Aorta (tissue), 5 donors: ENCODE results near the gene NTF3. TPM values are rescaled to one million over a fixed set of nuclear protein-coding genes. Genes with fewer than 3 reads are reported as not detected.

Experiments used
- ATAC-seq: fragments of 200-7000 bp; cut with Tn5 transposase; one replicate; pipeline ENCODE4 v1.9.1; 2022; ENCODE audit warnings: moderate library complexity; ENCODE audit not compliant: low FRiP score
- DNase-seq, 2 donors: peaks; one replicate each; pipeline ENCODE4 v3.0.0-alpha.2; 2020
- H3K27ac ChIP-seq, 2 donors: one replicate each; pipeline ENCODE4 v1.5.1; 2013; ENCODE audit warnings: low read length in 2 of 2, mild to moderate bottlenecking in 2 of 2, moderate library complexity in 2 of 2, control low read depth in 1 of 2, inconsistent platforms in 1 of 2, low read depth in 1 of 2
- H3K27me3 ChIP-seq, 2 donors: one replicate each; pipeline ENCODE4 v1.6.1; 2013; ENCODE audit warnings: control low read depth in 1 of 2, low read length in 1 of 2, mild to moderate bottlenecking in 1 of 2, moderate library complexity in 1 of 2; ENCODE audit not compliant: insufficient read depth in 2 of 2, control insufficient read depth in 1 of 2
- H3K36me3 ChIP-seq, 2 donors: one replicate each; pipeline ENCODE4 v1.6.1; 2013; ENCODE audit warnings: control low read depth in 1 of 2, low read length in 1 of 2, mild to moderate bottlenecking in 1 of 2; ENCODE audit not compliant: insufficient read depth in 2 of 2, control insufficient read depth in 1 of 2
- H3K4me1 ChIP-seq, 2 donors: one replicate each; pipeline ENCODE4 v1.6.1; 2013; ENCODE audit warnings: low read length in 2 of 2, control low read depth in 1 of 2, mild to moderate bottlenecking in 1 of 2, moderate library complexity in 1 of 2; ENCODE audit not compliant: insufficient read depth in 2 of 2, control insufficient read depth in 1 of 2
- H3K4me3 ChIP-seq, 2 donors: one replicate each; pipeline ENCODE4 v1.5.1; 2013; ENCODE audit warnings: low read length in 2 of 2, control low read depth in 1 of 2, mild to moderate bottlenecking in 1 of 2
- H3K9me3 ChIP-seq: one replicate; pipeline ENCODE4 v1.6.1; 2013; ENCODE audit warnings: mild to moderate bottlenecking, low read length; ENCODE audit not compliant: control insufficient read depth
- WGBS, 2 donors: extraction: QIAGEN DNeasy Blood & Tissue Kit; methylation state at CpG; one replicate each; pipeline ENCODE4 v1.1.7; 2013; 5-methylcytosine and 5-hydroxymethylcytosine counted together
- intact Hi-C, 2 donors: fragments of 100-400 bp; cut with DNase I; formaldehyde crosslinking; loops; one replicate each; pipeline versions ENCODE4 v1.14.2 to v1.15.0; 2022
- polyA plus RNA-seq, 2 donors: library from polyadenylated mRNA; stranded (reverse); fragments of 200-250 nt; gene quantifications; one replicate each; pipeline ENCODE4 v1.2.3, GENCODE V29; 2013
- total RNA-seq, 2 donors: library from RNA; stranded (reverse); fragmentation: NEBNext Ultra II Directional; extraction: Animal tissue kit (Norgen Biotek cat#: 25700); gene quantifications; one replicate each; pipeline ENCODE4 v1.2.1, GENCODE V29; 2021
- donor health status: healthy with polysubstance abuse.
- donor health status: Bipolar disorder and iron deficiency.
- donor health status: DM: no; HTN: no; CAD: no.
- donor health status: DM: no; HTN: no; CAD: no.
- donor health status: DM: yes; HTN: yes; CAD: no.

Gene NTF3
- total and polyA plus RNA-seq, 4 donors: 7.5 to 51.6 (median 17.3) TPM

- WGBS, 2 donors: 90 to 97% methylated on average over 2 of the region's 2 CpGs
- Histone ChIP-seq H3K36me3 (no peaks in the 10 kb centered on the region), H3K4me3 (no peak overlapping the region), H3K9me3 (no peaks in the 10 kb centered on the region), H3K4me1 (peaks cover 5% of the 10 kb centered on the region in 2 donors), H3K27ac (no peak overlapping the region), H3K27me3 (no peaks in the 10 kb centered on the region)
- intact Hi-C loops: loop anchor here in 1 of 2 donors (5.0 kb wide), 1 partner anchor 36 kb away; no protein-coding TSS in a partner anchor
- no peak for DNase-seq
- no peak for ATAC-seq
Measured at GRCh38 chr12:5473783-5474116, 41.8 kb downstream of the NTF3 start.

GRCh38 chr12:5476356-5476755 is 44.4 kb downstream of the NTF3 start:
- Histone ChIP-seq H3K27ac (no peak overlapping the region), H3K4me1 (peaks cover 5% of the 10 kb centered on the region in 2 donors), H3K9me3 (no peaks in the 10 kb centered on the region), H3K36me3 (no peaks in the 10 kb centered on the region), H3K4me3 (no peak overlapping the region), H3K27me3 (no peaks in the 10 kb centered on the region)
- no peak for ATAC-seq
- no peak for DNase-seq
- WGBS, 2 donors: 93 to 94% methylated on average over 6 of the region's 6 CpGs
- intact Hi-C loops: no loop called here

- no peaks in the 10 kb centered on the region for H3K36me3 ChIP-seq
- H3K27me3 ChIP-seq: no peaks in the 10 kb centered on the region
- no peak overlapping the region for H3K4me3 ChIP-seq
- DNase-seq (no peak), ATAC-seq (no peak)
- intact Hi-C loops: no loop called here
- peaks cover 0 to 3% of the 10 kb centered on the region in 2 donors for H3K4me1 ChIP-seq
- WGBS, 2 donors: 77 to 82% methylated on average over 8 of the region's 8 CpGs
- no peak overlapping the region for H3K27ac ChIP-seq
- no peaks in the 10 kb centered on the region for H3K9me3 ChIP-seq
Measured at GRCh38 chr12:5478081-5478706, 46.3 kb downstream of the NTF3 start.

- Histone ChIP-seq H3K9me3 (no peaks in the 10 kb centered on the region), H3K27ac (no peak overlapping the region), H3K4me1 (peaks cover 0 to 4% of the 10 kb centered on the region in 2 donors), H3K36me3 (no peaks in the 10 kb centered on the region), H3K27me3 (no peaks in the 10 kb centered on the region), H3K4me3 (no peak overlapping the region)
- ATAC-seq (no peak), DNase-seq (no peak)
- intact Hi-C loops: no loop called here
- WGBS, 2 donors: 77 to 82% methylated on average over 3 of the region's 3 CpGs
Measured at GRCh38 chr12:5479761-5480160, 47.9 kb downstream of the NTF3 start.

GRCh38 chr12:5480218-5480937 is 48.5 kb downstream of the NTF3 start:
- no peak overlapping the region for H3K4me3 ChIP-seq
- H3K27me3 ChIP-seq: no peaks in the 10 kb centered on the region
- H3K4me1 ChIP-seq: peaks cover 0 to 4% of the 10 kb centered on the region in 2 donors
- DNase-seq (no peak), ATAC-seq (no peak)
- no peaks in the 10 kb centered on the region for H3K36me3 ChIP-seq
- intact Hi-C loops: no loop called here
- H3K27ac ChIP-seq: no peak overlapping the region
- 71 to 74% methylated on average over 21 of the region's 21 CpGs for WGBS, 2 donors
- H3K9me3 ChIP-seq: no peaks in the 10 kb centered on the region

- Histone ChIP-seq H3K9me3 (no peaks in the 10 kb centered on the region), H3K36me3 (no peaks in the 10 kb centered on the region), H3K27me3 (no peaks in the 10 kb centered on the region), H3K4me1 (peaks cover 0 to 4% of the 10 kb centered on the region in 2 donors), H3K4me3 (no peak overlapping the region), H3K27ac (no peak overlapping the region)
- DNase-seq (no peak), ATAC-seq (no peak)
- intact Hi-C loops: no loop called here
- 59 to 62% methylated on average over 10 of the region's 10 CpGs for WGBS, 2 donors
Measured at GRCh38 chr12:5480938-5481303, 49.0 kb downstream of the NTF3 start.

- Histone ChIP-seq H3K27ac (no peak overlapping the region), H3K36me3 (no peaks in the 10 kb centered on the region), H3K4me1 (peaks cover 0 to 4% of the 10 kb centered on the region in 2 donors), H3K4me3 (no peak overlapping the region), H3K27me3 (no peaks in the 10 kb centered on the region), H3K9me3 (no peaks in the 10 kb centered on the region)
- ATAC-seq (no peak), DNase-seq (no peak)
- intact Hi-C loops: no loop called here
- WGBS, 2 donors: 94 to 95% methylated on average over 5 of the region's 5 CpGs
Measured at GRCh38 chr12:5481645-5482044, 49.7 kb downstream of the NTF3 start.

DNA sequence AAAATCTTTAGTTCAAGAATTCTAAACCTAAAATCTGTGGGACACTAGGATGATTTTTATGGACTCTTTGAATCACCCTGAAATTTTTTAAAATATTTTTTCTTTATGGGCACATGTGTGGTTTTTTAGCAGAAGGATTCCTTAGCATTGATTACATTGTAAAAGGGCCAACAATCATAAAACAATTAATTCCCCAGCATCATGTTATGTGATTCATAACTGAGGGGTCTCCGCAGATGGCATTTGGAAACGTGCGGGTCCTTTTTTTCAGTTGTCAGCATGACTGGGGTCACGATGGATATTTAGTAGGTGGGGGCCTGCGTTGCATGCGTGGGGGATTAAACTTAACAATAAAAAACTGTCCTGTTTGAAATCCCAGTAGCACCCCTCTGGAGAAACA is 52.5 kb downstream of the NTF3 start:
- Histone ChIP-seq H3K27ac (no peak overlapping the region), H3K4me1 (peaks cover 4 to 12% of the 10 kb centered on the region in 2 donors), H3K36me3 (no peaks in the 10 kb centered on the region), H3K27me3 (no peaks in the 10 kb centered on the region), H3K9me3 (no peaks in the 10 kb centered on the region), H3K4me3 (no peak overlapping the region)
- 53 to 55% methylated on average over 6 of the region's 6 CpGs for WGBS, 2 donors
- intact Hi-C loops: no loop called here
- ATAC-seq (no peak), DNase-seq (no peak)

DNA sequence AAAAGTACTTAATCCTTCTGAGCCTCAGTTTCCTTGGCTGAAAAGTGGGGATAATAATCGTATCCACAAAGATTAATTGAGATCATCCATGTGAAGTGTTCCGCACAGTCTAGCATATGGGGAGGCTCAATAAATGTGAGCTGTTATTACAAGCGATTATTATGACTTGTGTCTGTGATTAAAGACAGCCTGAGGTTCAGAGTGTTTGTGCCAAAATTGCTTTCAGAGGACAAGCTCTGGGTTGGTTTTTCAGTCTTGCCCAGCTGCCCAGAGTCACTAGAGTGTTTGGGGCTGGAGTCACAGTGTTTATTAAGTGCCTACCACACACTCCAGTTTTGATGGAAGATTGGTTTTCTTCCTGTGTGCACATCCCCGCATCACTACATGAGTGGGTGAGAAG is 53.5 kb downstream of the NTF3 start:
- H3K9me3 ChIP-seq: no peaks in the 10 kb centered on the region
- intact Hi-C loops: loop anchor here in 1 of 2 donors (5.0 kb wide), 1 partner anchor 53 kb away; the partner anchor contains the start of gene NTF3
- ATAC-seq: no peak

More for the DNA sequence above, 53.5 kb downstream of the NTF3 start:
- no peak overlapping the region for H3K4me3 ChIP-seq
- peaks cover 4 to 12% of the 10 kb centered on the region in 2 donors for H3K4me1 ChIP-seq
- DNase-seq: no peak
- 73 to 76% methylated on average over 4 of the region's 4 CpGs for WGBS, 2 donors
- H3K27ac ChIP-seq: no peak overlapping the region
- no peaks in the 10 kb centered on the region for H3K27me3 ChIP-seq
- no peaks in the 10 kb centered on the region for H3K36me3 ChIP-seq
